IPS-18a (cell line): ENCODE measurements around the gene ST3GAL6.

Experiments
- H3K27ac ChIP-seq: one replicate; pipeline ENCODE4 v1.5.1; 2013; ENCODE audit warnings: low read length
- H3K27me3 ChIP-seq: one replicate; pipeline ENCODE4 v1.6.1; 2013; ENCODE audit warnings: mild to moderate bottlenecking, low read length; ENCODE audit not compliant: control insufficient read depth, insufficient read depth
- H3K36me3 ChIP-seq: one replicate; pipeline ENCODE4 v1.6.1; 2013; ENCODE audit warnings: low read depth, low read length; ENCODE audit not compliant: control insufficient read depth
- H3K4me1 ChIP-seq: one replicate; pipeline ENCODE4 v1.6.1; 2013; ENCODE audit warnings: low read depth, low read length; ENCODE audit not compliant: control insufficient read depth
- H3K4me3 ChIP-seq: one replicate; pipeline ENCODE4 v1.5.1; 2013; ENCODE audit warnings: low read length
- H3K9ac ChIP-seq: one replicate; pipeline ENCODE4 v1.6.1; 2013; ENCODE audit warnings: mild to moderate bottlenecking, low read length, moderate library complexity
- H3K9me3 ChIP-seq: one replicate; pipeline ENCODE4 v1.6.1; 2013; ENCODE audit warnings: low read depth, low read length; ENCODE audit not compliant: control insufficient read depth

The ST3GAL6 gene

DNA sequence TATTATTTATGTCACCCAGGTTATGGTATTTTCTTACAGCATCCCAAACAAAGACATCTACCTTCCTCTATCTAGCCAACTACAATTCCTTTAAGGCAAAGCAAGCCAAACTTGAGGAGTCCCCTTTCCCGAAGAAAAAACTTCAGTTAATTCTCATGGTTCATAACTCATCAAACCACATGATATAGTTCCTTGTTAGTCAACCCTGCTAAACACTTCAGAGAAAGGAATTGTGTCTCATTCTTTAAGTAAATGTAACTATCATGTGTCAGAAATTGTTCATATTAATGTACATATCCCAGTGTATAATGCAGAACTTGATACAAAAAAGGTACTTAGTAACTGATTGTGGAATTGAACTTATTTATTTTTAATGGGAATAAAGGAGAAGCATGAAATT, 44.4 kb downstream of the ST3GAL6 start:
- Histone ChIP-seq H3K27ac (no peak overlapping the region), H3K36me3 (peaks cover 61% of the 10 kb centered on the region), H3K4me3 (no peak overlapping the region), H3K9me3 (no peaks in the 10 kb centered on the region), H3K4me1 (no peaks in the 10 kb centered on the region), H3K27me3 (no peaks in the 10 kb centered on the region), H3K9ac (no peak overlapping the region)

DNA sequence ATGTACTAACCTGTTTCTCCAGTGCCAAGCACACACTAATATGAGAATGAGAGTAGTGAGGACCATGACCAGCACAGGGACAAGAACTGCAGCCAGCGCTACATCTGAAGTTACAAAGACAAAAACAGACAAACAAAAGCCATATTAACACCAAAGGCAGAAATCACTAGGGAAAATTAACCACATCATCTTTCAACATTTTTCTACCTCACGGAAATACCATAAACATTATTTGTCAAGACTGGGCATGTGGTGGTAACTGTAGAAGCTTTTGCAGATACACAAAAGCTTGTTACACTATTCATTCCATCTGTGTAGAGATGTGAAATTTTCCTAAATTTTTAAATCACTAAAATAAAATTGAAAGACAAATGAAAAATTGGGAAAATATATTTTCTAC, 44.9 kb downstream of the ST3GAL6 start:
- no peaks in the 10 kb centered on the region for H3K27me3 ChIP-seq
- H3K9me3 ChIP-seq = no peaks in the 10 kb centered on the region
- no peak overlapping the region for H3K27ac ChIP-seq
- no peak overlapping the region for H3K4me3 ChIP-seq
- H3K36me3 ChIP-seq = peaks cover 61% of the 10 kb centered on the region
- no peak overlapping the region for H3K9ac ChIP-seq
- no peaks in the 10 kb centered on the region for H3K4me1 ChIP-seq

GRCh38 chr3:98809557-98809956, 46.4 kb downstream of the ST3GAL6 start:
- no peaks in the 10 kb centered on the region for H3K27me3 ChIP-seq
- H3K27ac ChIP-seq = no peak overlapping the region
- H3K36me3 ChIP-seq = peaks cover 61% of the 10 kb centered on the region

GRCh38 chr3:98811048-98811447, 47.9 kb downstream of the ST3GAL6 start:
- Histone ChIP-seq H3K27ac (no peak overlapping the region), H3K4me3 (no peak overlapping the region), H3K36me3 (peaks cover 54% of the 10 kb centered on the region), H3K9ac (no peak overlapping the region), H3K27me3 (no peaks in the 10 kb centered on the region), H3K4me1 (no peaks in the 10 kb centered on the region), H3K9me3 (no peaks in the 10 kb centered on the region)

More at GRCh38 chr3:98809557-98809956, 46.4 kb downstream of the ST3GAL6 start:
- H3K9ac ChIP-seq = no peak overlapping the region
- H3K9me3 ChIP-seq = no peaks in the 10 kb centered on the region
- no peak overlapping the region for H3K4me3 ChIP-seq
- no peaks in the 10 kb centered on the region for H3K4me1 ChIP-seq

- Histone ChIP-seq H3K36me3 (peaks cover 44% of the 10 kb centered on the region), H3K27me3 (no peaks in the 10 kb centered on the region), H3K4me3 (no peak overlapping the region), H3K27ac (no peak overlapping the region), H3K9ac (no peak overlapping the region), H3K9me3 (no peaks in the 10 kb centered on the region), H3K4me1 (no peaks in the 10 kb centered on the region)
Measured at GRCh38 chr3:98812851-98813374, 49.8 kb downstream of the ST3GAL6 start.

DNA sequence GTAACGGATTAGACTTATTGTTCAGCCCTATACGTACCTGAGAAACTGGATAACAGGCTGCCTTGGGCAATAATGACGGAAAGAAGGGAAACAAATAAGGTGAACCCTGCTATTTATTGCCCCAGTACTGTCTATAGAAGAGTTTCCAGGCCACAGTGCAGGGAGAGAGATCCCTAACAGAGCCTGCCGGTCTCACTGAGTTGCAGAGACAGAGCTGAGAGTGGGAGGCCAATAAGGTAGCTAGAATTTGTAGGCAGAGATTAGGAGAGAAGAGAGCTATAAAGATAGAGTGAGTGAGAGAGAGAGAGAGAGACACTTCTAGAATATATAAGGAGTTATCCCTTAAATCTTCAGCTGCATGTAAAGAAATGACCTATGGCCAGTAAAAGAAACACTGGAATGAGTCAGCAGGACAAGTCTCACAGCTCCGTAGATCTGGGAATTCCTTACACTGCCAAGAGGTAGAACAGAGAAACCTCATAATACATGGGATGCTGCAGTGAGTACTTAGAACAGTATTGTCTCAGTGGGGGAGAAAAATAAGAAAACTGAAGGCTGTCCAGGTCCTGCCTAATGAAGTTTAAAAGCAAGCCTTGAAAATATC, 51.8 kb downstream of the ST3GAL6 start:
- H3K4me1 ChIP-seq = no peaks in the 10 kb centered on the region
- H3K27me3 ChIP-seq = no peaks in the 10 kb centered on the region
- H3K9me3 ChIP-seq = no peaks in the 10 kb centered on the region
- H3K36me3 ChIP-seq = peaks cover 47% of the 10 kb centered on the region
- no peak overlapping the region for H3K4me3 ChIP-seq
- no peak overlapping the region for H3K9ac ChIP-seq
- H3K27ac ChIP-seq = no peak overlapping the region

DNA sequence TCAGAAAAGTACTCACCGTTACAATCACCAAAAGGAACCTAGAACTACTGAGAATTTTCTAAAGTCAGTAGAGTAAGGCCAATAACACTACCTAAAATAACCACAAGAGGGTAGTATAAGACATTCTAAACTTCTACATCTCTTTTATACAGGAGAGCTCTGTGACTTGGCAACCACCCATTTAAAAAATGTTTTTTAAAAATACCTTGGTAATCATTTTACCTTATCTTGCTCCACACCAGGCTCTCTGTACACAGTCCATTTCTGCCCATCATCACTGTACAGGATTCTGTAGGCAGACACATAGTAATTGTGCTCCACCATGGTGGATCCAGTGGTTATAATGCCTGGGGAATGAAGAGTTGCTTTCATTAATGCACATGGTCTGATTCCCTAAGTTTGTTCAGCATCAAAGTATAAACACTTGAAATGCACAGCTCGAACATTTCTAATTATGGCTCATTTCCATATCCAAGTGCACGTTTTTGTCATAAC, 54.5 kb downstream of the ST3GAL6 start:
- H3K9ac ChIP-seq = no peak overlapping the region
- no peaks in the 10 kb centered on the region for H3K4me1 ChIP-seq
- H3K4me3 ChIP-seq = no peak overlapping the region
- no peak overlapping the region for H3K27ac ChIP-seq
- no peaks in the 10 kb centered on the region for H3K9me3 ChIP-seq
- H3K36me3 ChIP-seq = peaks cover 36% of the 10 kb centered on the region
- no peaks in the 10 kb centered on the region for H3K27me3 ChIP-seq

- H3K27me3 ChIP-seq = no peaks in the 10 kb centered on the region
- H3K36me3 ChIP-seq = peaks cover 29% of the 10 kb centered on the region
- H3K9ac ChIP-seq = no peak overlapping the region
- H3K9me3 ChIP-seq = no peaks in the 10 kb centered on the region
- H3K27ac ChIP-seq = no peak overlapping the region
- no peaks in the 10 kb centered on the region for H3K4me1 ChIP-seq
- no peak overlapping the region for H3K4me3 ChIP-seq
Measured at GRCh38 chr3:98821063-98821462, 57.9 kb downstream of the ST3GAL6 start.

DNA sequence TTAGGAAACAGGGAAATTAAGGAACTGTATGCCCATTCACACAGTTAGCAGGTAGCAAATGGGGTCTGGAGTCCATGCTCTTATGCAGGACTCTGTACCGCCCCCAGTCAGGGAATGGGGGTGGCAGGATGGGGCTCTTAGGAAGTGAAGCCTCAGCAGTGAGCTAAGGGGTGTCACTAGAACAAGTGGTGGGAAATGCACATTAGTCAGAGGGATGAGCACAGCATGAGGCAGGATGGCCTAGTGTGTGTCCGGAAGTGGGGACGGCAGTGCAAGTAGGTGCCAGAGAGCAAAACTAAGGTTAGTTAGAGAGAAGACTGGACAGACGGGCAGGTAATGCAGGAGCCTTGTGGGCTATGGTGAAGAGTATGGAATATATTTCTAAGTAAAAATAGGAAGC, 60.7 kb downstream of the ST3GAL6 start:
- Histone ChIP-seq H3K27me3 (no peaks in the 10 kb centered on the region), H3K27ac (no peak overlapping the region), H3K9me3 (no peaks in the 10 kb centered on the region), H3K4me1 (no peaks in the 10 kb centered on the region), H3K4me3 (no peak overlapping the region), H3K9ac (no peak overlapping the region), H3K36me3 (peaks cover 15% of the 10 kb centered on the region)

- no peak overlapping the region for H3K4me3 ChIP-seq
- no peak overlapping the region for H3K9ac ChIP-seq
- H3K27ac ChIP-seq = no peak overlapping the region
- no peaks in the 10 kb centered on the region for H3K9me3 ChIP-seq
- H3K27me3 ChIP-seq = no peaks in the 10 kb centered on the region
- peaks cover 13% of the 10 kb centered on the region for H3K36me3 ChIP-seq
- H3K4me1 ChIP-seq = no peaks in the 10 kb centered on the region
Measured at GRCh38 chr3:98824256-98824655, 61.1 kb downstream of the ST3GAL6 start.

DNA sequence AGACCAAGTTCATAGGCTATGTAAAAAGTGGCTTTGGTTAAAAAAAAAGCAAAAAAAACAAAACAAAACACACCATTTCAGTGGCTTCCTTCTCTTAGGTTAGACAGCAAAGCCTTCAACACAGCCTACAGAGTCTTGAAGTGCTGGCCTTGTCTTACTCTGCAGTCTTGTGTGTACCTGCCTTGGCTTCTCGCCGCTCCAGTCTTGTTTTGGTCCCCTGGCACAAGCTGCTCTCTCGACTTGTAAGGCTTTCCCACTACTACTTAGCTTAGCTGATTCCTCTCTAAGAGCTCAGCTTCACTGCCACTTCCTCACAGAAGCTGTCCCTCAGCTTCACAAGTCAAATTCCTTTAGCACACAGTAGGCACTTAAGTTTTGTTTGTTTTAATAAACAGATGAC, 63.0 kb downstream of the ST3GAL6 start:
- Histone ChIP-seq H3K4me1 (no peaks in the 10 kb centered on the region), H3K9me3 (no peaks in the 10 kb centered on the region), H3K9ac (no peak overlapping the region), H3K27ac (no peak overlapping the region), H3K4me3 (no peak overlapping the region), H3K27me3 (no peaks in the 10 kb centered on the region), H3K36me3 (peaks cover 4% of the 10 kb centered on the region)

GRCh38 chr3:98827221-98827920, 64.2 kb downstream of the ST3GAL6 start:
- H3K4me3 ChIP-seq = no peak overlapping the region
- no peaks in the 10 kb centered on the region for H3K4me1 ChIP-seq
- H3K9ac ChIP-seq = no peak overlapping the region
- no peak overlapping the region for H3K27ac ChIP-seq
- H3K9me3 ChIP-seq = no peaks in the 10 kb centered on the region
- no peaks in the 10 kb centered on the region for H3K36me3 ChIP-seq
- no peaks in the 10 kb centered on the region for H3K27me3 ChIP-seq
